HEK293 (cell line): ENCODE measurements around the gene SPEF1.

ENCODE experiments used
- CTCF ChIP-seq: fragments of 450-650 bp; formaldehyde crosslinking; IDR thresholded peaks from 2 replicates; pipeline ENCODE4 v1.5.1; 2016; ENCODE audit warnings: missing biosample characterization, missing genetic modification characterization
- KLF17 ChIP-seq: fragments of 450-650 bp; formaldehyde crosslinking; IDR thresholded peaks from 2 replicates; pipeline ENCODE4 v1.5.1; 2016; ENCODE audit warnings: missing biosample characterization, missing genetic modification characterization
- KLF7 ChIP-seq: fragments of 450-650 bp; formaldehyde crosslinking; IDR thresholded peaks from 2 replicates; pipeline ENCODE4 v1.5.1; 2016; ENCODE audit warnings: missing biosample characterization, missing genetic modification characterization, borderline replicate concordance
- KLF9 ChIP-seq: fragments of 450-650 bp; formaldehyde crosslinking; IDR thresholded peaks from 2 replicates; pipeline ENCODE4 v1.5.1; 2016; ENCODE audit warnings: missing biosample characterization, missing genetic modification characterization, low read depth
- MYNN ChIP-seq: fragments of 450-650 bp; formaldehyde crosslinking; IDR thresholded peaks from 2 replicates; pipeline ENCODE4 v1.5.1; 2016; ENCODE audit warnings: missing biosample characterization, missing genetic modification characterization, borderline replicate concordance
- SALL2 ChIP-seq: fragments of 450-650 bp; formaldehyde crosslinking; IDR thresholded peaks from 2 replicates; pipeline ENCODE4 v1.5.0; 2017; ENCODE audit warnings: missing biosample characterization, mild to moderate bottlenecking, missing genetic modification characterization, borderline replicate concordance
- SCRT2 ChIP-seq: fragments of 450-650 bp; formaldehyde crosslinking; IDR thresholded peaks from 2 replicates; pipeline ENCODE4 v1.5.1; 2016; ENCODE audit warnings: missing biosample characterization, missing genetic modification characterization
- SP3 ChIP-seq: fragments of 450-650 bp; formaldehyde crosslinking; IDR thresholded peaks from 2 replicates; pipeline ENCODE4 v1.5.1; 2016; ENCODE audit warnings: missing biosample characterization, missing genetic modification characterization
- SP7 ChIP-seq: fragments of 450-650 bp; formaldehyde crosslinking; IDR thresholded peaks from 2 replicates; pipeline ENCODE4 v1.5.1; 2016; ENCODE audit warnings: missing biosample characterization, missing genetic modification characterization
- YY2 ChIP-seq: fragments of 450-650 bp; formaldehyde crosslinking; IDR thresholded peaks from 2 replicates; pipeline ENCODE4 v1.5.1; 2016; ENCODE audit warnings: missing biosample characterization, missing genetic modification characterization
- ZBTB8A ChIP-seq: fragments of 450-650 bp; formaldehyde crosslinking; IDR thresholded peaks from 2 replicates; pipeline ENCODE4 v1.5.1; 2016; ENCODE audit warnings: missing biosample characterization, missing genetic modification characterization
- ZIC2 ChIP-seq: fragments of 450-650 bp; formaldehyde crosslinking; IDR thresholded peaks from 2 replicates; pipeline ENCODE4 v1.5.1; 2016; ENCODE audit warnings: missing biosample characterization, missing genetic modification characterization
- ZNF138 ChIP-seq: fragments of 450-650 bp; formaldehyde crosslinking; IDR thresholded peaks from 2 replicates; pipeline ENCODE4 v1.5.1; 2016; ENCODE audit warnings: missing biosample characterization, missing genetic modification characterization, borderline replicate concordance
- ZNF157 ChIP-seq: fragments of 450-650 bp; formaldehyde crosslinking; IDR thresholded peaks from 2 replicates; pipeline ENCODE4 v1.5.1; 2016; ENCODE audit warnings: missing biosample characterization, missing genetic modification characterization
- ZNF169 ChIP-seq: fragments of 450-650 bp; formaldehyde crosslinking; IDR thresholded peaks from 2 replicates; pipeline ENCODE4 v1.5.1; 2016; ENCODE audit warnings: missing biosample characterization, missing genetic modification characterization
- ZNF214 ChIP-seq: fragments of 450-650 bp; formaldehyde crosslinking; IDR thresholded peaks from 2 replicates; pipeline ENCODE4 v1.5.1; 2017; ENCODE audit warnings: missing biosample characterization, mild to moderate bottlenecking, missing genetic modification characterization, borderline replicate concordance
- ZNF274 ChIP-seq, 2 experiments: fragments of 200-500 bp in 1 of 2; fragments of 450-650 bp in 1 of 2; sonication (Bioruptor generic) in 1 of 2; formaldehyde crosslinking in 1 of 2; IDR thresholded peaks; 2 replicates each; pipeline versions ENCODE4 v1.5.1 to v1.6.1; 2014 to 2016; ENCODE audit warnings: borderline replicate concordance in 1 of 2, inconsistent platforms in 1 of 2, low read length in 1 of 2, missing biosample characterization in 1 of 2, missing genetic modification characterization in 1 of 2
- ZNF292 ChIP-seq: fragments of 450-650 bp; formaldehyde crosslinking; IDR thresholded peaks from 2 replicates; pipeline ENCODE4 v1.5.1; 2016; ENCODE audit warnings: low read depth, missing biosample characterization, missing genetic modification characterization, borderline replicate concordance
- ZNF311 ChIP-seq: fragments of 450-650 bp; formaldehyde crosslinking; IDR thresholded peaks from 2 replicates; pipeline ENCODE4 v1.5.1; 2017; ENCODE audit warnings: missing biosample characterization, missing genetic modification characterization, borderline replicate concordance
- ZNF341 ChIP-seq: fragments of 450-650 bp; formaldehyde crosslinking; IDR thresholded peaks from 2 replicates; pipeline ENCODE4; 2016; ENCODE audit warnings: low read depth, missing biosample characterization, missing genetic modification characterization
- ZNF350 ChIP-seq: fragments of 450-650 bp; formaldehyde crosslinking; IDR thresholded peaks from 2 replicates; pipeline ENCODE4 v1.5.0; 2017; ENCODE audit warnings: missing biosample characterization, mild to moderate bottlenecking, missing genetic modification characterization
- ZNF391 ChIP-seq: fragments of 450-650 bp; formaldehyde crosslinking; IDR thresholded peaks from 2 replicates; pipeline ENCODE4 v1.5.1; 2016; ENCODE audit warnings: low read depth, missing biosample characterization, missing genetic modification characterization, borderline replicate concordance
- ZNF416 ChIP-seq: fragments of 450-650 bp; formaldehyde crosslinking; IDR thresholded peaks from 2 replicates; pipeline ENCODE4 v1.5.1; 2016; ENCODE audit warnings: missing biosample characterization, missing genetic modification characterization
- ZNF426 ChIP-seq: fragments of 450-650 bp; formaldehyde crosslinking; IDR thresholded peaks from 2 replicates; pipeline ENCODE4 v1.5.1; 2017; ENCODE audit warnings: missing biosample characterization, missing genetic modification characterization, mild to moderate bottlenecking, inconsistent platforms, moderate library complexity
- ZNF488 ChIP-seq: fragments of 450-650 bp; formaldehyde crosslinking; IDR thresholded peaks from 2 replicates; pipeline ENCODE4 v1.5.1; 2016; ENCODE audit warnings: missing biosample characterization, missing genetic modification characterization
- ZNF837 ChIP-seq: fragments of 450-650 bp; formaldehyde crosslinking; IDR thresholded peaks from 2 replicates; pipeline ENCODE4 v1.5.1; 2016; ENCODE audit warnings: missing biosample characterization, missing genetic modification characterization
- ZSCAN30 ChIP-seq: fragments of 450-650 bp; IDR thresholded peaks from 2 replicates; pipeline ENCODE4 v1.5.1; 2018; ENCODE audit warnings: missing biosample characterization, mild to moderate bottlenecking, missing genetic modification characterization, moderate library complexity
- TF ChIP-seq, protein P1 (sequence below): sonication (generic); formaldehyde crosslinking; IDR thresholded peaks from 2 replicates; pipeline ENCODE4 v1.8.1; 2022; ENCODE audit warnings: mild to moderate bottlenecking, moderate library complexity, missing genetic modification reagents
- TF ChIP-seq, protein P2 (sequence below): fragments of 450-650 bp; formaldehyde crosslinking; IDR thresholded peaks from 2 replicates; pipeline ENCODE4 v1.5.1; 2017; ENCODE audit warnings: missing biosample characterization, missing genetic modification characterization
- TF ChIP-seq, protein P3 (sequence below): fragments of 450-650 bp; formaldehyde crosslinking; IDR thresholded peaks from 2 replicates; pipeline ENCODE4 v1.5.1; 2016; ENCODE audit warnings: missing biosample characterization, missing genetic modification characterization, low read depth

Gene SPEF1

DNA sequence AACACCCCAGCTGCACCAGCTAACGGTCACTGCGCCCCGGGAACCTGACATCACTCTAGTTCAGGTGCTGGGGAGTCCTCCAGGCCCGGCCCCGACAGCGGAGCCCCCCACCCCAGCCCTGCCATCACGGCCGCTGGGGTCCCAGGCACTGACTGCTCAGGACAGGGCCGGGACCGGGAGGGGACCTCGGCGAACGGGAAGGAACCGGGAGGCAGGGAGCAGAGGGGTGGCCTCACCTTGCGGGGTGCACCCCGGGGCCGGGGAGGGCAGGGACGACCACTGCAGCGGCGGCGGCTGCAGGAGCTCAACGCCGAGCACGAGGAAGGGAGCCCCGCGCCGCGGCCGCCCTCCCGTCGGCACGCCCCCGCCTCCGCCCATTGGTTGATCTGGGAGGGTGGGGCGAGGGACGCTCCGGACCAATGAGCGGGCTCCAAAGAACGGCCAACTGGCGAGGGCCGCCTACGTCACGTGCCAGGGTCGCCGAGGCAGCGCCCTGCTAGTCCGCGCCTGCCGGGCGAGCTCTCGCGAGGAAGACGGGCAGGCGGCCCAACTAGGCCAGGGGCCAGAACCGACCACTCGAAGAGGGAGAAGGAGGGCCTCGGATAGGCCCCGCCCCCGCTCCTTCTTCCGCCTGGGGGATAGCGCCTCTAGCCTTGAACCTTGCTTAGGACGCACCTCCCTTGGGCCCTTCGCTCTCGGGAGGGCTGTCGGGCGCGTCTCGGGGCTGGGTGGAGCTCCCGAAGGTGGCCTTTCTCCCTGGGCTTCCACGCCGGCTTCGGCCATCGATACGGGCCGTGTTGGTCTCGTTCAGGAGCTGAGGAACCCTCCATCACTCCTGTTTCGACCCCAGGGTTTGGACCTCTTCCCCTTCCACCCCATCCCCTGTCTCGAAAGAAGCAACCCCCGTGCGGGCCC lies 13.6 kb downstream of the SPEF1 start, which contains the start of gene ADISSP (continued):
- TF ChIP-seq ZSCAN30 (tag by site-specific recombination) (peak; percentile 59; the same call in 1 of the 2 replicates), ZNF488 (tag by site-specific recombination) (no peak), ZNF214 (no peak), SCRT2 (tag by site-specific recombination) (no peak), ZBTB8A (tag by site-specific recombination) (peak; percentile 97), ZNF169 (tag by site-specific recombination) (no peak), SP7 (tag by site-specific recombination) (peak; percentile 15), ZNF292 (tag by site-specific recombination) (no peak), ZNF341 (tag by site-specific recombination) (no peak), ZNF138 (no peak), SALL2 (tag by site-specific recombination) (no peak), CTCF (tag by site-specific recombination) (peak; percentile 44; the same call in 1 of the 2 replicates), KLF9 (peak; percentile 94), ZNF157 (tag by site-specific recombination) (no peak), KLF17 (0 out of 2 replicates have a peak, but pooled peaks have one; percentile 28), SP3 (tag by site-specific recombination) (peak; percentile 92), ZNF274 (IDR thresholded peaks at IDR 0.05; ENCODE audit: low read length) (no peak), ZNF274 (tag by site-specific recombination; IDR thresholded peaks at IDR 0.05; ENCODE audit: borderline replicate concordance) (no peak), ZNF311 (tag by site-specific recombination) (no peak), MYNN (tag by site-specific recombination) (no peak), ZNF837 (no peak), ZNF350 (tag by site-specific recombination) (no peak), ZNF426 (tag by site-specific recombination) (no peak), ZNF391 (no peak; the same call in 1 of the 2 replicates), YY2 (no peak; the same call in 1 of the 2 replicates), ZIC2 (tag by site-specific recombination) (peak; percentile 28; the same call in 1 of the 2 replicates), ZNF416 (tag by site-specific recombination) (no peak), KLF7 (tag by site-specific recombination) (no peak; the same call in 1 of the 2 replicates)
- TF ChIP-seq, protein P1, sequence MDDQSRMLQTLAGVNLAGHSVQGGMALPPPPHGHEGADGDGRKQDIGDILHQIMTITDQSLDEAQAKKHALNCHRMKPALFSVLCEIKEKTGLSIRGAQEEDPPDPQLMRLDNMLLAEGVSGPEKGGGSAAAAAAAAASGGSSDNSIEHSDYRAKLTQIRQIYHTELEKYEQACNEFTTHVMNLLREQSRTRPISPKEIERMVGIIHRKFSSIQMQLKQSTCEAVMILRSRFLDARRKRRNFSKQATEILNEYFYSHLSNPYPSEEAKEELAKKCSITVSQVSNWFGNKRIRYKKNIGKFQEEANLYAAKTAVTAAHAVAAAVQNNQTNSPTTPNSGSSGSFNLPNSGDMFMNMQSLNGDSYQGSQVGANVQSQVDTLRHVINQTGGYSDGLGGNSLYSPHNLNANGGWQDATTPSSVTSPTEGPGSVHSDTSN (CRISPR knock-in tag) = no peak
- TF ChIP-seq, protein P2, sequence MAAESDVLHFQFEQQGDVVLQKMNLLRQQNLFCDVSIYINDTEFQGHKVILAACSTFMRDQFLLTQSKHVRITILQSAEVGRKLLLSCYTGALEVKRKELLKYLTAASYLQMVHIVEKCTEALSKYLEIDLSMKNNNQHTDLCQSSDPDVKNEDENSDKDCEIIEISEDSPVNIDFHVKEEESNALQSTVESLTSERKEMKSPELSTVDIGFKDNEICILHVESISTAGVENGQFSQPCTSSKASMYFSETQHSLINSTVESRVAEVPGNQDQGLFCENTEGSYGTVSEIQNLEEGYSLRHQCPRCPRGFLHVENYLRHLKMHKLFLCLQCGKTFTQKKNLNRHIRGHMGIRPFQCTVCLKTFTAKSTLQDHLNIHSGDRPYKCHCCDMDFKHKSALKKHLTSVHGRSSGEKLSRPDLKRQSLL (tag by site-specific recombination) = no peak
- TF ChIP-seq, protein P3, sequence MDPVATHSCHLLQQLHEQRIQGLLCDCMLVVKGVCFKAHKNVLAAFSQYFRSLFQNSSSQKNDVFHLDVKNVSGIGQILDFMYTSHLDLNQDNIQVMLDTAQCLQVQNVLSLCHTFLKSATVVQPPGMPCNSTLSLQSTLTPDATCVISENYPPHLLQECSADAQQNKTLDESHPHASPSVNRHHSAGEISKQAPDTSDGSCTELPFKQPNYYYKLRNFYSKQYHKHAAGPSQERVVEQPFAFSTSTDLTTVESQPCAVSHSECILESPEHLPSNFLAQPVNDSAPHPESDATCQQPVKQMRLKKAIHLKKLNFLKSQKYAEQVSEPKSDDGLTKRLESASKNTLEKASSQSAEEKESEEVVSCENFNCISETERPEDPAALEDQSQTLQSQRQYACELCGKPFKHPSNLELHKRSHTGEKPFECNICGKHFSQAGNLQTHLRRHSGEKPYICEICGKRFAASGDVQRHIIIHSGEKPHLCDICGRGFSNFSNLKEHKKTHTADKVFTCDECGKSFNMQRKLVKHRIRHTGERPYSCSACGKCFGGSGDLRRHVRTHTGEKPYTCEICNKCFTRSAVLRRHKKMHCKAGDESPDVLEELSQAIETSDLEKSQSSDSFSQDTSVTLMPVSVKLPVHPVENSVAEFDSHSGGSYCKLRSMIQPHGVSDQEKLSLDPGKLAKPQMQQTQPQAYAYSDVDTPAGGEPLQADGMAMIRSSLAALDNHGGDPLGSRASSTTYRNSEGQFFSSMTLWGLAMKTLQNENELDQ (tag by site-specific recombination) = no peak
